Chondrocyte (in vitro differentiated cells): ENCODE results near the gene DMRT2. TPM values are rescaled to one million over a fixed set of nuclear protein-coding genes. Genes with fewer than 3 reads are reported as not detected.

ENCODE experiments used
- DNase-seq: peaks from one replicate; pipeline ENCODE4 v3.0.0; 2021; ENCODE audit warnings: mixed read lengths, low spot score
- H3K27ac Mint-ChIP-seq: one replicate; pipeline ENCODE4 v1.8.0; 2021; ENCODE audit warnings: mild to moderate bottlenecking, moderate library complexity, mixed read lengths; ENCODE audit not compliant: unreplicated experiment
- H3K27me3 Mint-ChIP-seq: 2 replicates; pipeline ENCODE4 v1.8.0; 2021; ENCODE audit warnings: low read depth, mixed read lengths
- H3K36me3 Mint-ChIP-seq: 2 replicates; pipeline ENCODE4 v1.8.0; 2021; ENCODE audit warnings: low read depth, mixed read lengths
- H3K4me1 Mint-ChIP-seq: 2 replicates; pipeline ENCODE4 v1.8.0; 2021; ENCODE audit warnings: low read depth, mild to moderate bottlenecking, mixed read lengths
- H3K4me3 Mint-ChIP-seq: one replicate; pipeline ENCODE4 v1.8.0; 2021; ENCODE audit warnings: mild to moderate bottlenecking, moderate library complexity, mixed read lengths; ENCODE audit not compliant: unreplicated experiment
- H3K9me3 Mint-ChIP-seq: 2 replicates; pipeline ENCODE4 v1.8.0; 2021; ENCODE audit warnings: low read depth, mixed read lengths
- total RNA-seq: library from RNA; stranded (reverse); gene quantifications from 3 replicates; pipeline ENCODE4 v1.2.1, GENCODE V29; 2021
- TF ChIP-seq, protein P1 (sequence below): fragments of 200-600 bp; sonication (generic); IDR thresholded peaks from 2 replicates; pipeline ENCODE4 v1.5.0; 2021; ENCODE audit warnings: antibody characterized with exemption, mild to moderate bottlenecking, moderate library complexity

DMRT2 gene
- total RNA-seq, 1 donor from 2014 or later, result not detected

GRCh38 chr9:1008216-1008615 lies 41.9 kb upstream of the DMRT2 start:
- Mint-ChIP-seq H3K36me3 (no peaks in the 10 kb centered on the region), H3K27me3 (peaks cover 36% of the 10 kb centered on the region), H3K9me3 (no peaks in the 10 kb centered on the region), H3K27ac (no peak overlapping the region), H3K4me3 (no peak overlapping the region), H3K4me1 (peaks cover 3% of the 10 kb centered on the region)
- TF ChIP-seq, protein P1, sequence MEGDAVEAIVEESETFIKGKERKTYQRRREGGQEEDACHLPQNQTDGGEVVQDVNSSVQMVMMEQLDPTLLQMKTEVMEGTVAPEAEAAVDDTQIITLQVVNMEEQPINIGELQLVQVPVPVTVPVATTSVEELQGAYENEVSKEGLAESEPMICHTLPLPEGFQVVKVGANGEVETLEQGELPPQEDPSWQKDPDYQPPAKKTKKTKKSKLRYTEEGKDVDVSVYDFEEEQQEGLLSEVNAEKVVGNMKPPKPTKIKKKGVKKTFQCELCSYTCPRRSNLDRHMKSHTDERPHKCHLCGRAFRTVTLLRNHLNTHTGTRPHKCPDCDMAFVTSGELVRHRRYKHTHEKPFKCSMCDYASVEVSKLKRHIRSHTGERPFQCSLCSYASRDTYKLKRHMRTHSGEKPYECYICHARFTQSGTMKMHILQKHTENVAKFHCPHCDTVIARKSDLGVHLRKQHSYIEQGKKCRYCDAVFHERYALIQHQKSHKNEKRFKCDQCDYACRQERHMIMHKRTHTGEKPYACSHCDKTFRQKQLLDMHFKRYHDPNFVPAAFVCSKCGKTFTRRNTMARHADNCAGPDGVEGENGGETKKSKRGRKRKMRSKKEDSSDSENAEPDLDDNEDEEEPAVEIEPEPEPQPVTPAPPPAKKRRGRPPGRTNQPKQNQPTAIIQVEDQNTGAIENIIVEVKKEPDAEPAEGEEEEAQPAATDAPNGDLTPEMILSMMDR, result no peak
- DNase-seq, result no peak

GRCh38 chr9:1009101-1009707 lies 41.0 kb upstream of the DMRT2 start:
- Mint-ChIP-seq H3K9me3 (no peaks in the 10 kb centered on the region), H3K4me3 (no peak overlapping the region), H3K36me3 (no peaks in the 10 kb centered on the region), H3K27ac (no peak overlapping the region), H3K4me1 (peaks cover 3% of the 10 kb centered on the region), H3K27me3 (peaks cover 37% of the 10 kb centered on the region)
- TF ChIP-seq, protein P1, result peak; percentile 92
- no peak for DNase-seq

- Mint-ChIP-seq H3K4me3 (no peak overlapping the region), H3K4me1 (peaks cover 3% of the 10 kb centered on the region), H3K27me3 (peaks cover 50% of the 10 kb centered on the region), H3K27ac (no peak overlapping the region), H3K9me3 (no peaks in the 10 kb centered on the region), H3K36me3 (no peaks in the 10 kb centered on the region)
- DNase-seq, result no peak
- TF ChIP-seq, protein P1, result no peak
These were observed 37.1 kb upstream of the DMRT2 start for GRCh38 chr9:1013021-1013420.

- Mint-ChIP-seq H3K36me3 (no peaks in the 10 kb centered on the region), H3K4me1 (peaks cover 2% of the 10 kb centered on the region), H3K9me3 (no peaks in the 10 kb centered on the region), H3K27ac (no peak overlapping the region), H3K4me3 (no peak overlapping the region), H3K27me3 (peaks cover 44% of the 10 kb centered on the region)
- TF ChIP-seq, protein P1, result no peak
- no peak for DNase-seq
These were observed 35.9 kb upstream of the DMRT2 start for GRCh38 chr9:1014225-1014624.

DNA sequence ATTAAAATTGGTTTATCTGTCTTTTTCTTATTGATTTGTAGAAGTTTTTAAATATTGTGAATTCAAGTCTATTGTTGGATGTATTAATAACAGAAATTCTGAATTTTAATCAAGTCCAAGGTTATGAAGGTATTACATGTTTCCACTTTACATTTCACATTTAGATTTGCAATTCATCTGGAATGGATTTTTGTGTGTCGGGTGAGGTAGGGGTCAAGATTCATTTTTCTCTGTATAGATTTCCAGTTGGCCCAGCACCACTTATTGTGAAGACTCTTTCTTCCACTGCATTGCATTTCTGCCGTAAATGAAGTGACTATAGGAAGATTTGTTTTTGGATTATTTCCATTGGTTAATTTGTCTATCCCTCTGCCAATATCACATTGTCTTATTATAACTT lies 35.5 kb upstream of the DMRT2 start:
- no peaks in the 10 kb centered on the region for H3K9me3 Mint-ChIP-seq
- TF ChIP-seq, protein P1, result no peak
- no peak overlapping the region for H3K27ac Mint-ChIP-seq
- DNase-seq, result no peak
- no peaks in the 10 kb centered on the region for H3K4me1 Mint-ChIP-seq
- H3K36me3 Mint-ChIP-seq, result no peaks in the 10 kb centered on the region
- H3K27me3 Mint-ChIP-seq, result peaks cover 41% of the 10 kb centered on the region
- no peak overlapping the region for H3K4me3 Mint-ChIP-seq
